ENCODE measurements around the gene IMMP2L.

The IMMP2L gene

GRCh38 chr7:110987127-110987693 is 575.1 kb downstream of the IMMP2L start:
- TF ChIP-seq CTCF (IDR thresholded peaks at IDR 0.05; ENCODE audit: borderline replicate concordance, insufficient read depth, low read depth, low read length): no peak

GRCh38 chr7:110983822-110984456 is 578.4 kb downstream of the IMMP2L start:
- TF ChIP-seq CTCF (IDR thresholded peaks at IDR 0.05; ENCODE audit: borderline replicate concordance, insufficient read depth, low read depth, low read length): no peak
- H3K4me3 ChIP-seq (ENCODE audit: low read depth, low read length): no peak overlapping the region

More at GRCh38 chr7:110987127-110987693, 575.1 kb downstream of the IMMP2L start:
- no peak overlapping the region for H3K4me3 ChIP-seq (ENCODE audit: low read depth, low read length)

- no peak for TF ChIP-seq CTCF (IDR thresholded peaks at IDR 0.05; ENCODE audit: borderline replicate concordance, insufficient read depth, low read depth, low read length)
- H3K4me3 ChIP-seq (ENCODE audit: low read depth, low read length): no peak overlapping the region
These were observed 585.1 kb downstream of the IMMP2L start for GRCh38 chr7:110977127-110977737.

- no peak for TF ChIP-seq CTCF (IDR thresholded peaks at IDR 0.05; ENCODE audit: borderline replicate concordance, insufficient read depth, low read depth, low read length)
- H3K4me3 ChIP-seq (ENCODE audit: low read depth, low read length): no peak overlapping the region
These were observed 586.8 kb downstream of the IMMP2L start for GRCh38 chr7:110975486-110975885.

GRCh38 chr7:110974441-110974840 is 587.9 kb downstream of the IMMP2L start:
- no peak for TF ChIP-seq CTCF (IDR thresholded peaks at IDR 0.05; ENCODE audit: borderline replicate concordance, insufficient read depth, low read depth, low read length)
- no peak overlapping the region for H3K4me3 ChIP-seq (ENCODE audit: low read depth, low read length)

GRCh38 chr7:110973196-110973990 is 588.9 kb downstream of the IMMP2L start:
- no peak overlapping the region for H3K4me3 ChIP-seq (ENCODE audit: low read depth, low read length)

More at GRCh38 chr7:110973196-110973990, 588.9 kb downstream of the IMMP2L start:
- TF ChIP-seq CTCF (IDR thresholded peaks at IDR 0.05; ENCODE audit: borderline replicate concordance, insufficient read depth, low read depth, low read length): no peak

Data from GM12875 (cell line).